Rectal smooth muscle tissue (tissue), 1 donor: Measurements from ENCODE around the gene MYL1.

Experiments used
- H3K27ac ChIP-seq: one replicate; pipeline ENCODE4 v1.7.0; 2013; ENCODE audit warnings: low read depth, low read length, inconsistent platforms
- H3K27me3 ChIP-seq: one replicate; pipeline ENCODE4 v1.7.0; 2013; ENCODE audit warnings: low read length; ENCODE audit not compliant: control insufficient read depth, insufficient read depth
- H3K36me3 ChIP-seq: one replicate; pipeline ENCODE4 v1.7.0; 2013; ENCODE audit warnings: low read length; ENCODE audit not compliant: control insufficient read depth, insufficient read depth
- H3K4me1 ChIP-seq: one replicate; pipeline ENCODE4 v1.7.0; 2013; ENCODE audit warnings: low read length; ENCODE audit not compliant: control insufficient read depth, insufficient read depth
- H3K4me3 ChIP-seq: one replicate; pipeline ENCODE4 v1.7.0; 2013; ENCODE audit warnings: low read length
- H3K9ac ChIP-seq: one replicate; pipeline ENCODE4 v1.7.0; 2013; ENCODE audit warnings: low read length

The MYL1 gene

GRCh38 chr2:210262036-210262435, 52.9 kb downstream of the MYL1 start:
- no peaks in the 10 kb centered on the region for H3K4me1 ChIP-seq

GRCh38 chr2:210259687-210260086, 55.3 kb downstream of the MYL1 start:
- no peak overlapping the region for H3K27ac ChIP-seq
- no peaks in the 10 kb centered on the region for H3K36me3 ChIP-seq
- no peaks in the 10 kb centered on the region for H3K4me1 ChIP-seq
- H3K9ac ChIP-seq: no peak overlapping the region
- H3K27me3 ChIP-seq: no peaks in the 10 kb centered on the region
- H3K4me3 ChIP-seq: no peak overlapping the region

More at GRCh38 chr2:210262036-210262435, 52.9 kb downstream of the MYL1 start:
- Histone ChIP-seq H3K4me3 (no peak overlapping the region), H3K27me3 (no peaks in the 10 kb centered on the region), H3K9ac (no peak overlapping the region), H3K36me3 (no peaks in the 10 kb centered on the region), H3K27ac (no peak overlapping the region)

- no peaks in the 10 kb centered on the region for H3K4me1 ChIP-seq
- no peak overlapping the region for H3K27ac ChIP-seq
- no peaks in the 10 kb centered on the region for H3K27me3 ChIP-seq
- H3K9ac ChIP-seq: no peak overlapping the region
- H3K4me3 ChIP-seq: no peak overlapping the region
- H3K36me3 ChIP-seq: no peaks in the 10 kb centered on the region
Observed at GRCh38 chr2:210252699-210253606, 62.0 kb downstream of the MYL1 start.

GRCh38 chr2:210250622-210251021, 64.4 kb downstream of the MYL1 start:
- no peak overlapping the region for H3K9ac ChIP-seq
- H3K27me3 ChIP-seq: no peaks in the 10 kb centered on the region
- H3K4me1 ChIP-seq: no peaks in the 10 kb centered on the region
- no peaks in the 10 kb centered on the region for H3K36me3 ChIP-seq
- no peak overlapping the region for H3K27ac ChIP-seq
- no peak overlapping the region for H3K4me3 ChIP-seq
